Measurements from ENCODE around the gene PFKM. TPM values are rescaled to one million over a fixed set of nuclear protein-coding genes. Genes with fewer than 3 reads are reported as not detected.

The PFKM gene
- 10 to 100 TPM; 21.7 to 48.8 (median 32.7) TPM for total RNA-seq

GRCh38 chr12:48119078-48119833 is at the start of gene PFKM:
PFKM (plus strand) TSS chr12:48119364; CDS start chr12:48122775, 3,411 bp downstream.
- peak; percentile 88 for DNase-seq
- 0 to 2% methylated on average over 10 to 20 of the region's 20 CpGs for WGBS, 2 donors (ENCODE audit: low coverage in 1 of 2)
- Histone ChIP-seq H3K27me3 (no peaks in the 10 kb centered on the region), H3K4me1 (peaks cover 6 to 17% (median 12%) of the 10 kb centered on the region in 4 donors), H3K9me3 (no peaks in the 10 kb centered on the region), H3K36me3 (no peaks in the 10 kb centered on the region), H3K4me3 (peak within 1 kb of the TSS; percentile 57 to 76 (median 70)), H3K27ac (peak within 1 kb of the TSS; percentile 73 to 84 (median 78))
- intact Hi-C loops (cut with DNase I; ENCODE audit: low total_unique reads) (no loop called here), in situ Hi-C loops (cut with MboI; ENCODE audit: low pct_ligation_motif_present in 1 of 4, low pct_unique_long_range_greater_than_20kb in 1 of 4, low sequenced_read_pairs in 3 of 4) (no loop called here)
- TF ChIP-seq EP300 (IDR thresholded peaks at IDR 0.05; ENCODE audit: low read depth) (no peak), POLR2AphosphoS5 (IDR thresholded peaks at IDR 0.05) (peak in 2 of 3 donors; percentile 9 to 27)

DNA sequence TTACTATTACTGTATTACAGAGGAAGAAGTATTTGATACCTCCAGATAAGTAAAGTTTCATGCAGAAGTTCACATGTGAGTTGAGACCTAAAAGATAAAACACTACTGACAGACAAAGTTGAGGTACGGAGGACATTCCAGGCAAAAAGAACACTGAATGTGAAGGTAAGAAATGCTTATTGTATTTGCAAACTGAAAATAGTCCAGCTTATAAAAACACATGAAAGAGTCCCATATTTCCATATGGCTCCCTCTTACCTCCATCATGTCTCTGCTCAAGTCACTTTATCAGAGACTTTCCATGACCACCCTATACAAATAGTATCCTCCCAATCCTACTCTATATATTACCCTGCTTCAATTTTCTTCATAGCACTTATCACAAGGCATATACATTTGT is 49.1 kb upstream of the PFKM start:
- peaks cover 0 to 39% (median 17%) of the 10 kb centered on the region in 4 donors for H3K36me3 ChIP-seq
- H3K27me3 ChIP-seq = no peaks in the 10 kb centered on the region
- TF ChIP-seq EP300 (IDR thresholded peaks at IDR 0.05; ENCODE audit: low read depth) (no peak), POLR2A (IDR thresholded peaks at IDR 0.05) (no peak), POLR2AphosphoS5 (IDR thresholded peaks at IDR 0.05) (no peak)
- TF ChIP-seq, protein P1, sequence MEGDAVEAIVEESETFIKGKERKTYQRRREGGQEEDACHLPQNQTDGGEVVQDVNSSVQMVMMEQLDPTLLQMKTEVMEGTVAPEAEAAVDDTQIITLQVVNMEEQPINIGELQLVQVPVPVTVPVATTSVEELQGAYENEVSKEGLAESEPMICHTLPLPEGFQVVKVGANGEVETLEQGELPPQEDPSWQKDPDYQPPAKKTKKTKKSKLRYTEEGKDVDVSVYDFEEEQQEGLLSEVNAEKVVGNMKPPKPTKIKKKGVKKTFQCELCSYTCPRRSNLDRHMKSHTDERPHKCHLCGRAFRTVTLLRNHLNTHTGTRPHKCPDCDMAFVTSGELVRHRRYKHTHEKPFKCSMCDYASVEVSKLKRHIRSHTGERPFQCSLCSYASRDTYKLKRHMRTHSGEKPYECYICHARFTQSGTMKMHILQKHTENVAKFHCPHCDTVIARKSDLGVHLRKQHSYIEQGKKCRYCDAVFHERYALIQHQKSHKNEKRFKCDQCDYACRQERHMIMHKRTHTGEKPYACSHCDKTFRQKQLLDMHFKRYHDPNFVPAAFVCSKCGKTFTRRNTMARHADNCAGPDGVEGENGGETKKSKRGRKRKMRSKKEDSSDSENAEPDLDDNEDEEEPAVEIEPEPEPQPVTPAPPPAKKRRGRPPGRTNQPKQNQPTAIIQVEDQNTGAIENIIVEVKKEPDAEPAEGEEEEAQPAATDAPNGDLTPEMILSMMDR (IDR thresholded peaks at IDR 0.05) = no peak
- H3K9me3 ChIP-seq = no peaks in the 10 kb centered on the region
- 92 to 100% methylated on average over 1 of the region's 1 CpG for WGBS, 2 donors (ENCODE audit: low coverage in 1 of 2)
- in situ Hi-C loops (cut with MboI; ENCODE audit: low pct_ligation_motif_present in 1 of 4, low pct_unique_long_range_greater_than_20kb in 1 of 4, low sequenced_read_pairs in 3 of 4) (no loop called here), intact Hi-C loops (cut with DNase I; ENCODE audit: low total_unique reads) (no loop called here)
- no peak for DNase-seq
- no peaks in the 10 kb centered on the region for H3K4me1 ChIP-seq
- H3K4me3 ChIP-seq = no peak overlapping the region
- no peak overlapping the region for H3K27ac ChIP-seq

DNA sequence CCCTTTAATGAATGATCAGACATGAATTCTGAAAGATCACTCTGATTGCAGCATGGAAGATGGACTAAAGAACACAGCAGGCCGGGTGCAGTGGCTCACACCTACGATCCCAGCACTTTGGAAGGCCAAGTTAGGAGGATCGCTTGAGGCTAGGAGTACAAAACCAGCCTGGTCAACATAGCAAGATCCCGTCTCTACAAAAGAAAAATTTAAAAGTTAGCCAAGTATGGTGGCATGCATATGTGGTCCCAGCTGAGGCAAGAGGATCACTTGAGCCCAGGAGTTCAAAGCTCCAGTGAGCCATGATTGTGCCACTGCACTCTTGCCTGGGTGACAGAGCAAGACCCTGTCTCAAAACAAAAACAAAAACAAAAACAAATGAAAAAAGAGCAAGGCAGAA is 48.4 kb upstream of the PFKM start:
- H3K27ac ChIP-seq = no peak overlapping the region
- no peak for DNase-seq
- in situ Hi-C loops (cut with MboI; ENCODE audit: low pct_ligation_motif_present in 1 of 4, low pct_unique_long_range_greater_than_20kb in 1 of 4, low sequenced_read_pairs in 3 of 4) = no loop called here
- H3K9me3 ChIP-seq = no peaks in the 10 kb centered on the region
- peaks cover 0 to 34% (median 16%) of the 10 kb centered on the region in 4 donors for H3K36me3 ChIP-seq
- H3K4me1 ChIP-seq = no peaks in the 10 kb centered on the region
- intact Hi-C loops (cut with DNase I; ENCODE audit: low total_unique reads) = no loop called here
- no peak overlapping the region for H3K4me3 ChIP-seq
- TF ChIP-seq POLR2A (IDR thresholded peaks at IDR 0.05) (no peak), POLR2AphosphoS5 (IDR thresholded peaks at IDR 0.05) (no peak)
- TF ChIP-seq, protein P1 (IDR thresholded peaks at IDR 0.05) = no peak
- no peaks in the 10 kb centered on the region for H3K27me3 ChIP-seq
- 95 to 100% methylated on average over 4 of the region's 4 CpGs for WGBS, 2 donors (ENCODE audit: low coverage in 1 of 2)

DNA sequence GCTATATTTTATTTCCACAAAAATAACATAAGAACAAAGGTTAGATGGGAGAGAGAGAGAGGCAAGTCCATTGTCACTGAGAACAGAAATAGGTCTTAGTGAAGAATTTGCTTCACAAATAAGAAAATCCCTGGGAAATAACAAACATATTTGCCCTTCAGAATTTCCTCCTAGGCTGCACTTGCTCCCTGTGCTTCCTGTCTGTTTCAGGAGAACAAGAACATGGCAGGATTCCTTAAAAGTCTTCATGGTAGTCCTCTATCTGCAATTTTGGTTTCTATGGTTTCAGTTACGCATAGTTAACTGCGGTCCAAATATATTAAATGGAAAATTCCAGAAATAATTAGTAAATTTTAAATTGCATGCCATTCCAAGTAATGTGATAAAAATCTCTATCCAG is 47.4 kb upstream of the PFKM start:
- no peak for DNase-seq
- in situ Hi-C loops (cut with MboI; ENCODE audit: low pct_ligation_motif_present in 1 of 4, low pct_unique_long_range_greater_than_20kb in 1 of 4, low sequenced_read_pairs in 3 of 4) (no loop called here), intact Hi-C loops (cut with DNase I; ENCODE audit: low total_unique reads) (no loop called here)
- Histone ChIP-seq H3K27me3 (no peaks in the 10 kb centered on the region), H3K4me1 (no peaks in the 10 kb centered on the region), H3K4me3 (no peak overlapping the region), H3K36me3 (peaks cover 0 to 29% (median 11%) of the 10 kb centered on the region in 4 donors), H3K27ac (no peak overlapping the region), H3K9me3 (no peaks in the 10 kb centered on the region)
- 96 to 100% methylated on average over 2 of the region's 2 CpGs for whole genome bisulfite sequencing, 2 donors (ENCODE audit: low coverage in 1 of 2)
- TF ChIP-seq POLR2A (IDR thresholded peaks at IDR 0.05) = no peak
- TF ChIP-seq, protein P1 (IDR thresholded peaks at IDR 0.05) = no peak
- no peak for TF ChIP-seq POLR2AphosphoS5 (IDR thresholded peaks at IDR 0.05)
- TF ChIP-seq EP300 (IDR thresholded peaks at IDR 0.05; ENCODE audit: low read depth) = no peak
